Activated CD4-positive, CD25-positive, alpha-beta regulatory T cell treated with anti-CD3 and anti-CD28 coated beads, Interleukin-2, amount 50 U/mL, for 24 hours (primary cell): ENCODE results near the gene TMEM175.

Experiments used
- ATAC-seq, 2 donors: fragments of 150-1000 bp; cut with Tn5 transposase; one replicate each; pipeline ENCODE4 v1.10.0; 2021; ENCODE audit warnings: mild to moderate bottlenecking in 1 of 2, moderate library complexity in 1 of 2

Gene TMEM175

DNA sequence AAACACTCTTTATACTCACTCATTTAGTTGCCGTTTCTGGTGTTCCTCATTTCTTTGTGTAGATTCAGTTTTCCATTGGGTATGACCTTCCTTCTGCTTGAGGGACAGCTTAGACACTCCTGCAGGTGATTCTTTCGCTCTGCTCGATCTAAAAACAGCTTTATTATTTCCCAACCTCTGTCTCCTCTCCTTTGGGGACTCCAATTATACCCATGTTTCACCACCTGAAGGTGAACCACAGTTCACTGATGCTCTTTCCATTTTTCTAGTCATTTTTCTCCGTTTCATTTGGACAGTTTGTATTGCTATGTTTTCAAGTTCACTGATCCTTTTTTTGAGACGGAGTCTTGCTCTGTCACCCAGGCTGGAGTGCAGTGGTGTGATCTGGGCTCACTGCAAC, 74.6 kb downstream of the TMEM175 start:
- ATAC-seq, result no peak
